ENCODE results near the gene ZDHHC4. TPM values are rescaled to one million over a fixed set of nuclear protein-coding genes. Genes with fewer than 3 reads are reported as not detected.
A peak's percentile ranks its signal among the peaks of the same experiment; 100 is the strongest.

Gene ZDHHC4
- total and polyA plus RNA-seq, 5 experiments from 2014 or later: 39.7 to 81.0 (median 77.2) TPM

- Mint-ChIP-seq H3K27ac (peak overlapping the region; percentile 46 to 94 (median 84)), H3K4me1 (peaks cover 5 to 39% (median 20%) of the 10 kb centered on the region in 4 donors), H3K27me3 (no peaks in the 10 kb centered on the region), H3K4me3 (peak overlapping the region; percentile 64 to 93 (median 71)), H3K36me3 (peaks cover 0 to 67% (median 20%) of the 10 kb centered on the region in 3 donors), H3K9me3 (no peaks in the 10 kb centered on the region)
- POLR2A ChIA-PET: interaction anchor here (0.7 to 3.6 kb wide), 11 partner anchors 9 to 62 kb away, joined by 3 to 50 read pairs (median 3); partner anchors contain the start of genes ZDHHC4, ZNF316 and ZNF853
- DNase-seq (no peak), ATAC-seq (no peak)
Measured at GRCh38 chr7:6589151-6589828, 12.0 kb downstream of the ZDHHC4 start.

GRCh38 chr7:6589829-6590644 lies 12.8 kb downstream of the ZDHHC4 start, which contains the start of gene INTS15:
TSS of gene INTS15 (plus strand) at chr7:6590021. CDS start at chr7:6590284, 263 bp downstream.
- POLR2A ChIA-PET: interaction anchor here (0.7 to 3.6 kb wide), 15 partner anchors 10 to 668 kb away, joined by 3 to 50 read pairs (median 3); partner anchors contain the start of genes ZDHHC4, ZNF316 and ZNF853
- H3K4me3 Mint-ChIP-seq: peak within 1 kb of the TSS; percentile 82 to 95 (median 94)
- H3K27me3 Mint-ChIP-seq: no peaks in the 10 kb centered on the region
- peak within 1 kb of the TSS; percentile 83 to 96 (median 92) for H3K27ac Mint-ChIP-seq
- peak; percentile 67 to 95 (median 88) for DNase-seq
- H3K9me3 Mint-ChIP-seq: no peaks in the 10 kb centered on the region
- ATAC-seq: peak; percentile 88 to 89
- peaks cover 0 to 66% (median 20%) of the 10 kb centered on the region in 3 donors for H3K36me3 Mint-ChIP-seq
- peaks cover 5 to 43% (median 20%) of the 10 kb centered on the region in 4 donors for H3K4me1 Mint-ChIP-seq

- H3K27me3 Mint-ChIP-seq: no peaks in the 10 kb centered on the region
- H3K4me3 Mint-ChIP-seq: peak overlapping the region; percentile 82 to 95 (median 94)
- H3K27ac Mint-ChIP-seq: peak overlapping the region; percentile 83 to 96 (median 92)
- peaks cover 0 to 67% (median 18%) of the 10 kb centered on the region in 3 donors for H3K36me3 Mint-ChIP-seq
- no peak for ATAC-seq
- no peaks in the 10 kb centered on the region for H3K9me3 Mint-ChIP-seq
- peaks cover 5 to 48% (median 21%) of the 10 kb centered on the region in 4 donors for H3K4me1 Mint-ChIP-seq
- no peak for DNase-seq
- POLR2A ChIA-PET: interaction anchor here (0.6 to 3.6 kb wide), 11 partner anchors 10 to 667 kb away, joined by 3 to 50 read pairs (median 3); partner anchors contain the start of gene ZDHHC4
Measured at GRCh38 chr7:6590645-6591110, 13.4 kb downstream of the ZDHHC4 start.

DNA sequence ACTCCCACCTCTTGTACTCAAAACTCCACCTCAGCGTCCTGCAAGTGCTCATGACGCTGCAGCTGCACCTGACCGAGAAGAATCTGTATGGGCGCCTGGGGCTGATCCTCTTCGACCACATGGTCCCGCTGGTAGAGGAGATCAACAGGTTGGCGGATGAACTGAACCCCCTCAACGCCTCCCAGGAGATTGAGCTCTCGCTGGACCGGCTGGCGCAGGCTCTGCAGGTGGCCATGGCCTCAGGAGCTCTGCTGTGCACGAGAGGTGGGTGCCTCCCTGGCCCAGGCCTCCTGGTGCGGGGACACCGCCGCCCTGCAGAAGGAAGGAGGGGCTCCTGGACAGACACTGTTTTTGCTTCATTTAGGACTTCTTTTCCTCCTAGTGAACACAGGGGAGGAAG lies 22.8 kb downstream of the ZDHHC4 start:
- Mint-ChIP-seq H3K4me1 (peaks cover 2 to 33% (median 14%) of the 10 kb centered on the region in 4 donors), H3K27me3 (no peaks in the 10 kb centered on the region), H3K9me3 (no peaks in the 10 kb centered on the region), H3K27ac (peak overlapping the region in 1 of 10 donors; percentile 31), H3K36me3 (peaks cover 0 to 84% (median 18%) of the 10 kb centered on the region in 3 donors), H3K4me3 (no peak overlapping the region)
- no peak for DNase-seq
- ATAC-seq: no peak
- POLR2A ChIA-PET: no interaction called here

GRCh38 chr7:6604458-6604857 lies 27.2 kb downstream of the ZDHHC4 start:
- Mint-ChIP-seq H3K9me3 (no peaks in the 10 kb centered on the region), H3K4me3 (no peak overlapping the region), H3K36me3 (peaks cover 0 to 72% (median 9%) of the 10 kb centered on the region in 3 donors), H3K4me1 (peaks cover 2 to 21% (median 15%) of the 10 kb centered on the region in 4 donors), H3K27ac (peak overlapping the region in 1 of 10 donors; percentile 40), H3K27me3 (no peaks in the 10 kb centered on the region)
- no peak for DNase-seq
- POLR2A ChIA-PET: no interaction called here
- no peak for ATAC-seq

DNA sequence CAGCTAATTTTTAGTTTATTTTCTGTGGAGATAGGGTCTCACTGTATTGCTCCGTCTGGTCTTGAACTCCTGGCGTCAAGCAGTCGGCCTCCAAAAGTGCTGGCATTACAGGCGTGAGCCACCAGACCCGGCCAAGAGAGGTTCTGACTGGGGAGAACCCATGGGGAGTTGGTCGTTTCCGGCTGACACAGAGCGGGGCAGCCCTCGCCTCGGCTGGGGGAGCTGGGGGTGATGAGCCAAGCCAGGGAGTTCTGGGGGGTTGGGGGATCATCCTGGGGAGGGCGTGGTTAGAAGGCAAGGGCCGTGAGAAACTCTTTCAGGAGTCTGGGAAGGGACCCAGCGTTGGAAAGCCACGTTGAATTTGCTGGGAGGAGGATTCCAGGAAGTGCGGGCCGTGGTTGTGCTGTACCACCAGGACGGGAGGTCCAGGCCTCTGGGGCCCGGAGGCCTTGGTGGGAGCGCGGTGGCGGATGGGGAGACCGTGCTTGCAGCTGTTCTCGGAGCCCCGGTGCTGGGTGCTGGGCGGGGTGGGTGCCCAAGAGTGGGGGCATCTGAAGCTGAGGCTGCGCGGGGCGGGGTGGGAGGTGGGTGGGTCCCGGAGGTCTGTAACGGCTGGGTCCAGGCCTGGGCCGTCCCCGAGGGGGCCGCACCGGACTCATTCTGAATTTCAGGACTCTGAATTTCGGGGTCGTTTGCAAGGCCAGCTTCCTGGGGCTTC lies 29.8 kb downstream of the ZDHHC4 start:
- POLR2A ChIA-PET: interaction anchor here (0.5 to 1.8 kb wide), 3 partner anchors 9 to 77 kb away, joined by 3 to 4 read pairs (median 3); no protein-coding TSS in a partner anchor
- Mint-ChIP-seq H3K4me1 (peaks cover 2 to 23% (median 17%) of the 10 kb centered on the region in 4 donors), H3K36me3 (peaks cover 0 to 57% (median 9%) of the 10 kb centered on the region in 3 donors), H3K27ac (no peak overlapping the region), H3K27me3 (no peaks in the 10 kb centered on the region), H3K4me3 (no peak overlapping the region), H3K9me3 (no peaks in the 10 kb centered on the region)
- ATAC-seq (no peak), DNase-seq (no peak)

DNA sequence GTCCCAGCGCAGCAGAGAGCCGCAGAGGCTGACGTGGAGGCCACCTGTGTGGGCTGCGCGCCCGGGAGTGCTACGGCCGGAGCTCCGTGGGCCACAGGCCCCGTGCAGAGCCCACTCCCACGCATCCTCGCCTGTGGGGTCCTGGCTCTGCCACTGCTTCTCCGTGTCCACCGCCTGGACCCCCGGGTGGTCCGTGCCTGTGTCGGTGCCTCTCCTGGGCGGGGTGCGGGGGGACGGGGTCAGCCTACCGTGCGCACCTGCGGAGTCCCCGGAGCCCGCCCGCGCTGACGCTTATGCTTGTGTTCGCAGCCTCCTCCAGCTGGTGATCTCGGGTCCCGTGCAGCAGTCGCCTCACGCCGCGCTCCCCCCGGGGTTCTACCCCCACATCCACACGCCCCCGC lies 30.4 kb downstream of the ZDHHC4 start:
- POLR2A ChIA-PET: interaction anchor here (0.9 to 1.8 kb wide), 2 partner anchors 9 to 10 kb away, joined by 3 to 4 read pairs; no protein-coding TSS in a partner anchor
- Mint-ChIP-seq H3K4me1 (peaks cover 0 to 17% (median 12%) of the 10 kb centered on the region in 4 donors), H3K9me3 (no peaks in the 10 kb centered on the region), H3K4me3 (no peak overlapping the region), H3K36me3 (peaks cover 0 to 52% (median 9%) of the 10 kb centered on the region in 3 donors), H3K27me3 (no peaks in the 10 kb centered on the region), H3K27ac (no peak overlapping the region)
- DNase-seq: no peak
- no peak for ATAC-seq

DNA sequence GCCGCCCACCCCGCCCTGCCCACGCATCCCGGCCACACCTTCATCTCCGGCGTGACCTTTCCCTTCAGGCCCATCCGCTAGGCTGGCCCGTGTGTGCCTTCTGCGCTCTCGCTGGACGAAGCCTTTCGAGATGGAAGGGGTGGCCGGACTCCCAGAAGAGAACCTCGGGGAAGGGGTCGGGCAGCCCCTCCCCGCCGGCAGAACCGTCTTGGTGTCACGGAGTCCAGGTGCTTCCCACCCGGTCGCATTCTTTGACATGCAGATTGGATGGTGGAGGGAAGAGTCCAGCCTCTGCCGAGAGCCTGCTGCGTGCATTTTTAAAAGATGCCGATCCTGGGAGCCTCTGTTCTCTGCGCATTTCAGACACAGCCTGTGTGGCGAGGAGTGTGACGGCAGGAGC lies 30.8 kb downstream of the ZDHHC4 start:
- no peak for DNase-seq
- peaks cover 0 to 1% (median 0%) of the 10 kb centered on the region in 9 donors for H3K9me3 Mint-ChIP-seq
- peaks cover 0 to 52% (median 9%) of the 10 kb centered on the region in 3 donors for H3K36me3 Mint-ChIP-seq
- no peak overlapping the region for H3K4me3 Mint-ChIP-seq
- H3K27me3 Mint-ChIP-seq: no peaks in the 10 kb centered on the region
- no peak overlapping the region for H3K27ac Mint-ChIP-seq
- ATAC-seq: no peak
- peaks cover 1 to 18% (median 15%) of the 10 kb centered on the region in 4 donors for H3K4me1 Mint-ChIP-seq
- POLR2A ChIA-PET: interaction anchor here (1.8 kb wide), 1 partner anchor 8 kb away, joined by 4 read pairs; no protein-coding TSS in a partner anchor

DNA sequence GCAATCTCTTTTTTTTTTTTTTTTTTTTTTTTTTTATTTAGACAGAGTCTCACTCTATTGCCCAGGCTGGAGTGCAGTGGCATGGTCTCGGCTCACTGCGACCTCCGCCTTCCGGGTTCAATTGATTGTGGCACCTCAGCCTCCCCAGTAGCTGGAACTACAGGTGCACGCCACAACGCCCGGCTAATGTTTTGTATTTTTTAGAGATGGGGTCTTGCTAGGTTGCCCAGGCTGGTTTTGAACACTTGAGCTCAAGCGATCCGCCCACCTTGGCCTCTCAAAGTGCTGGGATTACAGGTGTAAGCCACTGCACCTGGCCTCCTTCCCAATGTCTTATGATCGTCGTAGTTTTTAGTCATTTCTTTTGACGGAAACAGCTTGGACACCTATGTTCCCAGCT lies 31.5 kb downstream of the ZDHHC4 start:
- peaks cover 0 to 1% (median 0%) of the 10 kb centered on the region in 9 donors for H3K9me3 Mint-ChIP-seq
- peak overlapping the region in 1 of 10 donors; percentile 33 for H3K27ac Mint-ChIP-seq
- no peaks in the 10 kb centered on the region for H3K27me3 Mint-ChIP-seq
- POLR2A ChIA-PET: no interaction called here
- H3K36me3 Mint-ChIP-seq: peaks cover 0 to 47% (median 9%) of the 10 kb centered on the region in 3 donors
- DNase-seq (no peak), ATAC-seq (no peak)
- H3K4me1 Mint-ChIP-seq: peaks cover 1 to 19% (median 15%) of the 10 kb centered on the region in 4 donors
- H3K4me3 Mint-ChIP-seq: no peak overlapping the region

DNA sequence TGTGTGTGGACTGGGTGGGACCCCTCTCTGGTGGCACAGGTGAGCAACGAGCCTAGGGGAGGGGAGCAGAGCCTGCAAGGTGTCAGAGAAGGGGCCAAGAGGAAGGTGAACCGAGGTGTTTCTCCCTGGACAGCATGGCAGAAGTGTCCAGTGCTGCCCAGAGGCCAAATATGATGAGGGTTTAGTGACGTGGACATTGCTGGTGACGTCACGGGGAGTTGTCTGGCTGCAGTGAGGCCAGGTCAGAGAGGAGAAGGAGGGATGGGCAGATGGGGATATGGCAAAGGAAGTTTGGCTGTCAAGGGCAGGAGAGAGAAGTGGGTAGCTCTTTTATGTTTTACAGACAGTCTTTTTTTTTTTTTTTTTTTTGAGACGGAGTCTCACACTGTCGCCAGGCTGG lies 35.6 kb downstream of the ZDHHC4 start:
- H3K4me3 Mint-ChIP-seq: peak overlapping the region in 6 of 10 donors; percentile 23 to 84 (median 46)
- peaks cover 0 to 1% (median 0%) of the 10 kb centered on the region in 9 donors for H3K9me3 Mint-ChIP-seq
- DNase-seq: no peak
- H3K4me1 Mint-ChIP-seq: peaks cover 11 to 32% (median 19%) of the 10 kb centered on the region in 4 donors
- peaks cover 0 to 19% (median 0%) of the 10 kb centered on the region in 3 donors for H3K36me3 Mint-ChIP-seq
- ATAC-seq: no peak
- H3K27me3 Mint-ChIP-seq: peaks cover 0 to 2% (median 0%) of the 10 kb centered on the region in 5 donors
- POLR2A ChIA-PET: interaction anchor here (0.9 kb wide), 1 partner anchor 53 kb away, joined by 4 read pairs; no protein-coding TSS in a partner anchor
- peak overlapping the region in 5 of 10 donors; percentile 44 to 78 (median 57) for H3K27ac Mint-ChIP-seq

GRCh38 chr7:6613706-6614105 lies 36.5 kb downstream of the ZDHHC4 start:
- Mint-ChIP-seq H3K27me3 (peaks cover 0 to 2% (median 0%) of the 10 kb centered on the region in 5 donors), H3K27ac (peak overlapping the region in 3 of 10 donors; percentile 29 to 66 (median 60)), H3K9me3 (peaks cover 0 to 1% (median 0%) of the 10 kb centered on the region in 9 donors), H3K4me3 (peak overlapping the region in 9 of 10 donors; percentile 18 to 93 (median 63)), H3K4me1 (peaks cover 15 to 36% (median 23%) of the 10 kb centered on the region in 4 donors), H3K36me3 (peaks cover 0 to 17% (median 0%) of the 10 kb centered on the region in 3 donors)
- POLR2A ChIA-PET: no interaction called here
- ATAC-seq (no peak), DNase-seq (no peak)

All from naive thymus-derived CD8-positive, alpha-beta T cell (primary cell).